AG04450 (cell line): ENCODE data around the gene CD84. TPM values are rescaled to one million over a fixed set of nuclear protein-coding genes. Genes with fewer than 3 reads are reported as not detected.
"Not testable (repeated sequence)": the region's sequence is repeated elsewhere in the genome, so short reads cannot be mapped to it uniquely, and the experiment has no call there.

Source experiments
- CTCF ChIA-PET: fragments of 300-600, 350-600 bp; formaldehyde crosslinking; extraction: SDS; loops from one replicate; lab custom pipeline; 2022; ENCODE audit warnings: antibody characterized with exemption, inconsistent platforms; lab: Charles Lee
- POLR2A ChIA-PET: fragments of 350-600 bp; formaldehyde crosslinking; extraction: SDS; loops from one replicate; lab custom pipeline; 2021; ENCODE audit warnings: antibody characterized with exemption, inconsistent platforms; lab: Yijun Ruan, JAX
- DNase-seq: peaks from one replicate; pipeline ENCODE4 v3.0.0-alpha.2; 2011; ENCODE audit warnings: low read depth, low spot score
- H3K27ac ChIP-seq: one replicate; pipeline ENCODE4 v1.5.1; 2012; ENCODE audit warnings: low read depth, low read length, control low read depth
- H3K27me3 ChIP-seq: one replicate; pipeline ENCODE4 v1.6.0; 2012; ENCODE audit warnings: low read length; ENCODE audit not compliant: control insufficient read depth, insufficient read depth
- H3K4me3 ChIP-seq: 2 replicates; pipeline ENCODE4 v1.5.1; 2011; ENCODE audit warnings: mild to moderate bottlenecking, low read depth, low read length, control low read depth
- H3K9me3 ChIP-seq: 2 replicates; pipeline ENCODE4 v1.5.1; 2012; ENCODE audit warnings: low read length; ENCODE audit not compliant: control insufficient read depth, insufficient read depth
- CTCF ChIP-seq: IDR thresholded peaks from 2 replicates; pipeline ENCODE4 v1.5.1; 2011; ENCODE audit warnings: low read depth, low read length, control low read depth, inconsistent platforms
- polyA minus RNA-seq: library from RNA; depleted of rRNA, polyadenylated mRNA; stranded (reverse); fragments of >200 nt; gene quantifications from 2 replicates; pipeline ENCODE4 v1.2.3, GENCODE V29; 2011; rRNA and poly(A)+ RNA removed
- polyA plus RNA-seq: library from polyadenylated mRNA; depleted of rRNA; stranded (reverse); fragments of >200 nt; gene quantifications from 2 replicates; pipeline ENCODE4 v1.2.3, GENCODE V29; 2011; rRNA removed

The CD84 gene
- polyA plus RNA-seq = not detected in 2 replicates
- not detected in 2 replicates for polyA minus RNA-seq

GRCh38 chr1:160579216-160579701 is at the start of gene CD84:
Gene CD84, minus strand, starts transcription at chr1:160579496. Its CDS starts 59 bp downstream, at chr1:160579437.
- POLR2A ChIA-PET = no interaction called here
- H3K9me3 ChIP-seq = no peaks in the 10 kb centered on the region
- no peak within 1 kb of the TSS for H3K27ac ChIP-seq
- TF ChIP-seq CTCF = no peak
- H3K4me3 ChIP-seq = no peak within 1 kb of the TSS
- no peak for DNase-seq
- no peaks in the 10 kb centered on the region for H3K27me3 ChIP-seq
- CTCF ChIA-PET = interaction anchor here (0.6 to 0.9 kb wide), 2 partner anchors 27 to 135 kb away, joined by 3 to 8 read pairs; no protein-coding TSS in a partner anchor

GRCh38 chr1:160628799-160629263 is 49.5 kb upstream of the CD84 start:
- no peaks in the 10 kb centered on the region for H3K9me3 ChIP-seq
- CTCF ChIA-PET = no interaction called here
- no peak overlapping the region for H3K27ac ChIP-seq
- TF ChIP-seq CTCF = no peak
- H3K27me3 ChIP-seq = no peaks in the 10 kb centered on the region
- POLR2A ChIA-PET = no interaction called here
- no peak overlapping the region for H3K4me3 ChIP-seq
- no peak for DNase-seq

GRCh38 chr1:160627677-160628289 is 48.5 kb upstream of the CD84 start:
- DNase-seq, H3K9me3 ChIP-seq, H3K27ac ChIP-seq, H3K4me3 ChIP-seq, H3K27me3 ChIP-seq, POLR2A ChIA-PET, CTCF ChIA-PET: not testable (repeated sequence)

- H3K4me3 ChIP-seq = no peak overlapping the region
- TF ChIP-seq CTCF = no peak
- H3K27me3 ChIP-seq = no peaks in the 10 kb centered on the region
- ChIA-PET POLR2A (no interaction called here), CTCF (no interaction called here)
- H3K9me3 ChIP-seq = no peaks in the 10 kb centered on the region
- H3K27ac ChIP-seq = no peak overlapping the region
- no peak for DNase-seq
Measured at GRCh38 chr1:160626509-160627342, 47.4 kb upstream of the CD84 start.

GRCh38 chr1:160625725-160626498 is 46.6 kb upstream of the CD84 start:
- H3K9me3 ChIP-seq = no peaks in the 10 kb centered on the region
- no peak for TF ChIP-seq CTCF
- H3K27ac ChIP-seq = no peak overlapping the region
- ChIA-PET POLR2A (no interaction called here), CTCF (no interaction called here)
- no peak overlapping the region for H3K4me3 ChIP-seq
- no peaks in the 10 kb centered on the region for H3K27me3 ChIP-seq
- no peak for DNase-seq
